ENCODE data around the gene MOB4.
A peak's percentile ranks its signal among the peaks of the same experiment; 100 is the strongest.

Gene MOB4

GRCh38 chr2:197495433-197496134 lies 20.3 kb upstream of the MOB4 start:
- no peak overlapping the region for H3K4me3 ChIP-seq (ENCODE audit: low read depth, low read length)
- TF ChIP-seq CTCF (IDR thresholded peaks at IDR 0.05; ENCODE audit: low read depth, low read length, missing control alignments): no peak
- no peak for DNase-seq (ENCODE audit: low read depth)
- in situ Hi-C loops (cut with HindIII; ENCODE audit: low sequenced_read_pairs): no loop called here

- in situ Hi-C loops (cut with HindIII; ENCODE audit: low sequenced_read_pairs): no loop called here
- DNase-seq (ENCODE audit: low read depth): no peak
- no peak overlapping the region for H3K4me3 ChIP-seq (ENCODE audit: low read depth, low read length)
- TF ChIP-seq CTCF (IDR thresholded peaks at IDR 0.05; ENCODE audit: low read depth, low read length, missing control alignments): no peak
Measured at GRCh38 chr2:197496695-197497094, 19.2 kb upstream of the MOB4 start.

- no peak overlapping the region for H3K4me3 ChIP-seq (ENCODE audit: low read depth, low read length)
- in situ Hi-C loops (cut with HindIII; ENCODE audit: low sequenced_read_pairs): no loop called here
- no peak for DNase-seq (ENCODE audit: low read depth)
- TF ChIP-seq CTCF (IDR thresholded peaks at IDR 0.05; ENCODE audit: low read depth, low read length, missing control alignments): no peak
Measured at GRCh38 chr2:197497326-197497725, 18.5 kb upstream of the MOB4 start.

GRCh38 chr2:197498235-197498936 lies 17.5 kb upstream of the MOB4 start:
- DNase-seq (ENCODE audit: low read depth): no peak
- H3K4me3 ChIP-seq (ENCODE audit: low read depth, low read length): peak overlapping the region; percentile 81
- TF ChIP-seq CTCF (IDR thresholded peaks at IDR 0.05; ENCODE audit: low read depth, low read length, missing control alignments): no peak
- in situ Hi-C loops (cut with HindIII; ENCODE audit: low sequenced_read_pairs): no loop called here

- TF ChIP-seq CTCF (IDR thresholded peaks at IDR 0.05; ENCODE audit: low read depth, low read length, missing control alignments): no peak
- DNase-seq (ENCODE audit: low read depth): no peak
- peak overlapping the region; percentile 81 for H3K4me3 ChIP-seq (ENCODE audit: low read depth, low read length)
- in situ Hi-C loops (cut with HindIII; ENCODE audit: low sequenced_read_pairs): no loop called here
Measured at GRCh38 chr2:197498937-197499593, 16.8 kb upstream of the MOB4 start.

- H3K4me3 ChIP-seq (ENCODE audit: low read depth, low read length): peak within 1 kb of the TSS; percentile 81
- DNase-seq (ENCODE audit: low read depth): peak; percentile 98
- TF ChIP-seq CTCF (IDR thresholded peaks at IDR 0.05; ENCODE audit: low read depth, low read length, missing control alignments): no peak
- in situ Hi-C loops (cut with HindIII; ENCODE audit: low sequenced_read_pairs): loop anchor here (5.0 kb wide), 1 partner anchor 33 kb away; no protein-coding TSS in a partner anchor
Measured at GRCh38 chr2:197499594-197500502, 16.0 kb upstream of the MOB4 start, which contains the start of the genes HSPD1 and HSPE1. Gene HSPD1, minus strand, starts transcription at chr2:197499840. Its CDS starts 992 bp downstream, at chr2:197498848. Gene HSPE1, plus strand, starts transcription at chr2:197500379. Its CDS starts 58 bp downstream, at chr2:197500437.

Data from astrocyte of the cerebellum (primary cell).